ENCODE results near the gene SPG21. TPM values are rescaled to one million over a fixed set of nuclear protein-coding genes. Genes with fewer than 3 reads are reported as not detected.

Gene SPG21
- 100 to 1,000 TPM in 3 of 6 donors, 10 to 100 TPM in 3; 58.8 to 113 (median 94.7) TPM for total RNA-seq

DNA sequence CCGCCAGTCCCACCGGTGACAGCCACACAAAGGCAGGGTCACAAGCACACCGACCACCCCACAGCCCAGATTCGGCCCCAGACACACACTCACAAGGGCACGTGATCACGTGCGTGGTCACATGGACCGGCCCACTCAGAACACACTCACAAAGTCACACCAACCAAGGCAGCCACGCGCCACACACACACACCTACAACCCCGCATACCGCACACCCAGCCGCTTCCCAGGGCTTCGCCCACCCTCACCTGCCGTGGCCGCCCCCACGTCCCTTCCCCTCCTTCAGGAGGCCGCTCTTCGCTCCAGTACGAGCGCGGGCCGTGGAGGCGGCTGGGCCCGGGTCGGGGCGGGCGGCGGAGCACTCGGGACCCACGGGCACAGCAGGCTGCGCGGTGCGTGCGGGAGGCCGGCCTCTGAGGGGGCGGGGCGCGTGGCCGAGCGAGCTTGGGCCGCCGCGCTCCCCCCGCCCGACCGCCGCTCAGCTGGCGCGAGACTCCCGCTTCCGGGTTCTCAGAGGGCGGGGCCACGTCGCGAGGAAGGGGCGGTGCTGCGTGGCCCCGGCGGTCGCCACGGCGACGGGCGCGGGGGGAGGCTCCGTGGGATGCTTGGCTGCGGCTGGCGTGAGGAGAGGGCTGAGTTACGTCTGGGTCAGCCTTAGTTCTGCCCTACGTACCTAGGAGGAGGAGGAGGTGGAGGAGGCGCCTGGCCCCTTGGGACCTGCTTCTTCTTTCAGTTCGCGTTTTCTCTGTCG lies at the start of gene SPG21:
Gene SPG21, minus strand, starts transcription at position 499 of the 752 bp plus-strand sequence. CDS start 6,345 bp downstream, outside the sequence.
- Histone ChIP-seq H3K4me1 (peaks cover 29 to 50% (median 31%) of the 10 kb centered on the region in 4 donors), H3K27me3 (no peaks in the 10 kb centered on the region), H3K9me3 (no peaks in the 10 kb centered on the region), H3K4me3 (peak within 1 kb of the TSS; percentile 77 to 99 (median 85)), H3K27ac (peak within 1 kb of the TSS; percentile 92 to 98 (median 93)), H3K36me3 (no peaks in the 10 kb centered on the region)
- ATAC-seq (ENCODE audit: low FRiP score in 2 of 2) (peak; percentile 98), DNase-seq (peak; percentile 96 to 99)
- WGBS, 2 donors, result 2% methylated on average over 18 to 28 of the region's 75 CpGs
- TF ChIP-seq POLR2A (IDR thresholded peaks at IDR 0.05) (peak in 3 of 4 donors; percentile 34 to 84 (median 64)), POLR2AphosphoS5 (IDR thresholded peaks at IDR 0.05) (peak; percentile 69 to 95), EP300 (IDR thresholded peaks at IDR 0.05) (peak in 1 of 4 donors; percentile 7), CTCF (IDR thresholded peaks at IDR 0.05) (peak in 2 of 6 experiments; percentile 5 to 25)

DNA sequence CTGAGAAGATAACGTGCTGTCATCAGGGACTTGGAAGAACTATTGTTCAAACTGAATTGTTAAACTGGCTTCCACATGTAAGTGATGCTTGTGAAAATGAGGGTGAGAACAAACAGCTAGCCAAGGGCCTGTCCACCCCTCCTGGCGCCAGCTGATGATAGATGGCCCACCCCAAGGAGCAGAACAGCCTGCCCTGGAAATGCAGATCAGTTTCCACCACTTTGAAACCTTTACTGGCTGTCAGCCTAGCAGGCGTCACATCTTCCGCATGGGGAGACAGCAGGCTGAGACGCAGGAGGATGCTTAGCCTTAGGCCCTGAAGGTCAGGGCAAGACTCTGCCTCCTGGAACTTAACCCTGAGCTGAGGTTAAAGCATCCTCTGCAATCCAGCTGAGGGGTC lies 49.1 kb upstream of the SPG21 start:
- no peaks in the 10 kb centered on the region for H3K9me3 ChIP-seq

DNA sequence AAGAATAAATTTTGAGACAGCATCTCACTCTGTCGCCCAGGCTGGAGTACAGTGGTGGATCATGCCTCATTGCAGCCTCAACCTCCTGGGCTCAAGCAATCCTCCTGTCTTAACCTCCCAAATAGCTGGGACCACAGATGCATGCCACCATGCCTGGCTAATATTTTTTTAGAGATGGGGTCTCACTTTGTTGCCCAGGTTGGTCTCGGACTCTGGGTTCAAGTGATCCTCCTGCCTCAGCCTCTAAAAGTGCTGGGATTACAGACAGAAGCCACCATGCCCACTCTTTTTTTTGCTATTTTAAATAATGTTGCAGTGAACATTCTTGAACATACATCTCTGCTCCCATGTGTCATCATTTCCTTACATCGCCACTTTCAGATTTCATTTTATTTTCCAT lies 48.7 kb upstream of the SPG21 start:
- WGBS, 2 donors, result 95 to 99% methylated on average over 2 to 3 of the region's 3 CpGs
- ATAC-seq (ENCODE audit: low FRiP score in 2 of 2) (no peak), DNase-seq (no peak)
- no peaks in the 10 kb centered on the region for H3K27me3 ChIP-seq
- no peaks in the 10 kb centered on the region for H3K9me3 ChIP-seq
- no peak overlapping the region for H3K4me3 ChIP-seq
- H3K27ac ChIP-seq, result no peak overlapping the region
- TF ChIP-seq POLR2A (IDR thresholded peaks at IDR 0.05), result no peak
- no peak for TF ChIP-seq CTCF (IDR thresholded peaks at IDR 0.05)
- no peak for TF ChIP-seq EP300 (IDR thresholded peaks at IDR 0.05)
- TF ChIP-seq POLR2AphosphoS5 (IDR thresholded peaks at IDR 0.05), result no peak
- H3K4me1 ChIP-seq, result peaks cover 0 to 14% (median 6%) of the 10 kb centered on the region in 4 donors
- no peaks in the 10 kb centered on the region for H3K36me3 ChIP-seq

More for the DNA sequence above, 49.1 kb upstream of the SPG21 start:
- no peak overlapping the region for H3K27ac ChIP-seq
- H3K4me3 ChIP-seq, result no peak overlapping the region
- DNase-seq (no peak), ATAC-seq (ENCODE audit: low FRiP score in 2 of 2) (no peak)
- H3K27me3 ChIP-seq, result no peaks in the 10 kb centered on the region
- H3K36me3 ChIP-seq, result no peaks in the 10 kb centered on the region
- no peak for TF ChIP-seq EP300 (IDR thresholded peaks at IDR 0.05)
- no peak for TF ChIP-seq CTCF (IDR thresholded peaks at IDR 0.05)
- no peak for TF ChIP-seq POLR2A (IDR thresholded peaks at IDR 0.05)
- no peak for TF ChIP-seq POLR2AphosphoS5 (IDR thresholded peaks at IDR 0.05)
- WGBS, 2 donors, result 73 to 83% methylated on average over 5 of the region's 5 CpGs
- peaks cover 0 to 12% (median 6%) of the 10 kb centered on the region in 4 donors for H3K4me1 ChIP-seq

DNA sequence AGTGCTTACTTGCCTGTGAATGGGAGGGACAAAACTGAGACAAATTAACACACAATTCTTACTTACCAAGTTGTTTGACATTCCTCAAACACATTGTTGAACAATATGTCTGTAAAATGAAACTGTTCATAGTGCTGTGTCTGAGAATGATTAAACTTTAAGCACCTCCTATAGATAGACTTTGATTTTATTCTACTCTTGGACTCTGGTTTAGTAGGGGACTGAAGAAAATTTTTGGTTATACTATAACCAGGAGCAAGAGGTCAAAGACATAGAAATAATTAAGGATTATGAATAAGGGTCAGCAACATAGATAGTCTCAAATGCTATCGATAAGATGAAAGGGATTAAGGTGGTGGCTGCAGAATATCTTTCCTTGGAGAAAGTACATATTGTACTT lies 47.6 kb upstream of the SPG21 start:
- Histone ChIP-seq H3K4me3 (no peak overlapping the region), H3K36me3 (no peaks in the 10 kb centered on the region), H3K27me3 (no peaks in the 10 kb centered on the region), H3K27ac (no peak overlapping the region), H3K9me3 (no peaks in the 10 kb centered on the region), H3K4me1 (peaks cover 0 to 10% (median 6%) of the 10 kb centered on the region in 4 donors)
- DNase-seq, result no peak
- WGBS, 2 donors, result 88% methylated on average over 1 of the region's 1 CpG
- TF ChIP-seq CTCF (IDR thresholded peaks at IDR 0.05) (no peak), EP300 (IDR thresholded peaks at IDR 0.05) (no peak), POLR2A (IDR thresholded peaks at IDR 0.05) (no peak), POLR2AphosphoS5 (IDR thresholded peaks at IDR 0.05) (no peak)
- no peak for ATAC-seq (ENCODE audit: low FRiP score in 2 of 2)

Measured in upper lobe of left lung (tissue), 6 donors.